Type B pancreatic cell (in vitro differentiated cells): Measurements from ENCODE around the gene FKBP5. TPM values are rescaled to one million over a fixed set of nuclear protein-coding genes. Genes with fewer than 3 reads are reported as not detected.

Source experiments
- DNase-seq: peaks from one replicate; pipeline ENCODE4 v3.0.0; 2021; ENCODE audit warnings: mixed read lengths; ENCODE audit not compliant: unreplicated experiment; ENCODE audit errors: extremely low spot score
- H3K27ac Mint-ChIP-seq: 2 replicates; pipeline ENCODE4 v1.8.0; 2021; ENCODE audit warnings: mild to moderate bottlenecking, mixed read lengths
- H3K27me3 Mint-ChIP-seq: 2 replicates; pipeline ENCODE4 v1.8.0; 2021; ENCODE audit warnings: mixed read lengths
- H3K36me3 Mint-ChIP-seq: 2 replicates; pipeline ENCODE4 v1.8.0; 2021; ENCODE audit warnings: mixed read lengths
- H3K4me1 Mint-ChIP-seq: one replicate; pipeline ENCODE4 v1.8.0; 2021; ENCODE audit warnings: mixed read lengths; ENCODE audit not compliant: unreplicated experiment
- H3K4me3 Mint-ChIP-seq: 2 replicates; pipeline ENCODE4 v1.8.0; 2021; ENCODE audit warnings: mild to moderate bottlenecking, mixed read lengths
- H3K9me3 Mint-ChIP-seq: 2 replicates; pipeline ENCODE4 v1.8.0; 2021; ENCODE audit warnings: mixed read lengths
- total RNA-seq: library from RNA; stranded (reverse); gene quantifications from 2 replicates; pipeline ENCODE4 v1.2.1, GENCODE V29; 2021; ENCODE audit warnings: low replicate concordance
- TF ChIP-seq, protein P1 (sequence below): fragments of 200-600 bp; sonication (generic); conservative IDR thresholded peaks from 2 replicates; pipeline ENCODE4 v1.5.0; 2021; ENCODE audit warnings: antibody characterized with exemption, mild to moderate bottlenecking

The FKBP5 gene
- total RNA-seq, 1 donor from 2014 or later, result 12.5 TPM

DNA sequence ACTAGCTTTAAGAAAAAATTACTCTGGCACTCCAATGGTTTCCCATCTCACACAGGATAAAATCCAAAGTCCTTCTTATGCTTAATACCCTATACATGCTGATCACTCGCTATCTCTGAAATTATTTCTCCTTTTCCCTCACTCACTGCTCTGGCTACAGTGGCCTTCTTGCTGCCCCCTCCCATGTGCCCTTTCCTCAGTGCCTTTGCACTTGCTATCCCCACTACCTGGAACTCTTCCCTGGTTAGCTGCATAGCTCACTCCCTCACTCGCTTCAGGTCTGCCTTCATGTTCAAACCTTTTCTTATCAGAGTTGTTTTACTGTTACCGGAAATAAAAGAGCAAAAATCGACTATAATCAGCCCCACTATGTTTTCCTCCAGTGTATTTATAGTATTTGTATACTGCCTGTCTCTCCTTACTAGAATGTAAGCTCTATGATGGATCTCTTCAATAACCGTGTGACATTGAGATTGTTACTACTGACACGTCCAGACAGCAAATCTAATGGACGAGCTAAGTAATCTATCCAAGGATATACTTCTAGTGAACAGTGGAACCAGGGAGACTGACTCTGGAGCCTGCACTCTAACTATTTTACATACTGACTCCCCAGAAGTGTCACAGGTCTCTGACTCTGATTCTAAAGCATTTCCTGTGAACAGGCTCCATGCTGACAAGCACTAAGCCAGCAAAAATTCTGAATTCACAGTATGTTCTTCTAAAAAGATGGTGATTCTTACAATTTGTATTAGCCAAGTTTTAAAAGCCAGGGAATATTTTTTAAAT lies 25.1 kb downstream of the FKBP5 start:
- H3K4me3 Mint-ChIP-seq, result no peak overlapping the region
- H3K27ac Mint-ChIP-seq, result no peak overlapping the region
- no peaks in the 10 kb centered on the region for H3K9me3 Mint-ChIP-seq
- H3K4me1 Mint-ChIP-seq, result no peaks in the 10 kb centered on the region
- no peaks in the 10 kb centered on the region for H3K27me3 Mint-ChIP-seq
- no peaks in the 10 kb centered on the region for H3K36me3 Mint-ChIP-seq
- TF ChIP-seq, protein P1, sequence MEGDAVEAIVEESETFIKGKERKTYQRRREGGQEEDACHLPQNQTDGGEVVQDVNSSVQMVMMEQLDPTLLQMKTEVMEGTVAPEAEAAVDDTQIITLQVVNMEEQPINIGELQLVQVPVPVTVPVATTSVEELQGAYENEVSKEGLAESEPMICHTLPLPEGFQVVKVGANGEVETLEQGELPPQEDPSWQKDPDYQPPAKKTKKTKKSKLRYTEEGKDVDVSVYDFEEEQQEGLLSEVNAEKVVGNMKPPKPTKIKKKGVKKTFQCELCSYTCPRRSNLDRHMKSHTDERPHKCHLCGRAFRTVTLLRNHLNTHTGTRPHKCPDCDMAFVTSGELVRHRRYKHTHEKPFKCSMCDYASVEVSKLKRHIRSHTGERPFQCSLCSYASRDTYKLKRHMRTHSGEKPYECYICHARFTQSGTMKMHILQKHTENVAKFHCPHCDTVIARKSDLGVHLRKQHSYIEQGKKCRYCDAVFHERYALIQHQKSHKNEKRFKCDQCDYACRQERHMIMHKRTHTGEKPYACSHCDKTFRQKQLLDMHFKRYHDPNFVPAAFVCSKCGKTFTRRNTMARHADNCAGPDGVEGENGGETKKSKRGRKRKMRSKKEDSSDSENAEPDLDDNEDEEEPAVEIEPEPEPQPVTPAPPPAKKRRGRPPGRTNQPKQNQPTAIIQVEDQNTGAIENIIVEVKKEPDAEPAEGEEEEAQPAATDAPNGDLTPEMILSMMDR, result no peak
- no peak for DNase-seq

DNA sequence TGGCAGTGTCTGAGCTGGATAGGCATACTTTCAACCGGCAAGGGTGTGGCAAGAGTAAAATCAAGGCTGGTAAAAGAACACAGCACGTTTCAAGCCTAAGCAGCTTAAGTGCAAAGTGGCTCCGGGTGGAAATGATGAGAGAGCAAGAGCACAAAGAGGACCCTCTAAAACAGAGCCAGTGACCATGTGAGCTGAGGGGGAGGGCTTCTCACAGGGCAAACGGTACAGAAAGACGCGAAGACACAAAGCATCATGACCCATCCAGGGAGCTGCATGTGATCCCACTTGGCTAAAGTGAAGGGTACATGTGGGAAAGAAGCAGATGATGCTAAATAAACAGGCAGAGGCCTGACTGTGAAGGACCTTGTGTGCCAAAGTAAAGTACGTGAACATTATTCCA lies 25.7 kb downstream of the FKBP5 start:
- Mint-ChIP-seq H3K4me3 (no peak overlapping the region), H3K9me3 (no peaks in the 10 kb centered on the region), H3K36me3 (no peaks in the 10 kb centered on the region), H3K27me3 (no peaks in the 10 kb centered on the region), H3K4me1 (no peaks in the 10 kb centered on the region), H3K27ac (no peak overlapping the region)
- no peak for DNase-seq
- TF ChIP-seq, protein P1, result no peak

DNA sequence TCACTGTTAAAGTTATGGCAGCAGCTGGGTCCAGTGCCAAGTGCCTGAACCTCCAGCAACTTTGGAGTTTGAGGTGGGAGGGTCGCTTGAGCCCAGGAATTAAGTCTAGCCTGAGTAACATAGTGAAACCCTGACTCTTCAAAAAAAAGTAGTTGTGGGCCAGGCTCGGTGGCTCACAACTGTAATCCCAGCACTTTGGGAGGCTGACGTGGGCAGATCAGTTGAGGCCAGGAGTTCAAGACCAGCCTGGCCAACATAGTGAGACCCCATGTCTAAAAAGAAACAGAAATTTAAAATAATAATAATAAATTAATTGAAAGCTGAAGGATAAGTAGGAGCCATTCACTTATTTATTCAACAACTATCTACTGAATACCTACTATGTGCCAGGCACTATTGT lies 33.8 kb downstream of the FKBP5 start:
- no peaks in the 10 kb centered on the region for H3K9me3 Mint-ChIP-seq
- H3K4me1 Mint-ChIP-seq, result no peaks in the 10 kb centered on the region
- no peaks in the 10 kb centered on the region for H3K27me3 Mint-ChIP-seq
- no peaks in the 10 kb centered on the region for H3K36me3 Mint-ChIP-seq
- TF ChIP-seq, protein P1, result no peak
- no peak for DNase-seq
- no peak overlapping the region for H3K27ac Mint-ChIP-seq
- H3K4me3 Mint-ChIP-seq, result no peak overlapping the region

DNA sequence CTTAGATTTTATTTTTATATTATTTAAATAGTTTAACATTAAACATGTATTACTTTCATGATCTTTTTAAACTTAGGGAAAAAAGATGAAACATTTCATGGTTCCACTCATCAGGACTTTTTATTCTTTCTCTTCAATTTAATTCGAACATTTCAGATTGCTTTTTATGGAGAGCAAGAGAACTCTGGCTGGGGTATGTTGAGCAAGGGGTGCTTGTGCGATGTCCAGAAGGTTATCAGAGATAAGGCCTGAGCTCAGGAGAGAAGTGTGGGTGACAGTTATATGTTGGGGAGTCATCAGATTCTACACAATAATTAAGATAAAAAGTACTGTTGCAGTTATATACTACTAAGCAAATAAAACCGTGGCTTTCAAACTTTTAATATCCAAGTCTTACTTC lies 37.5 kb downstream of the FKBP5 start:
- no peaks in the 10 kb centered on the region for H3K36me3 Mint-ChIP-seq
- no peak overlapping the region for H3K27ac Mint-ChIP-seq
- H3K27me3 Mint-ChIP-seq, result no peaks in the 10 kb centered on the region
- TF ChIP-seq, protein P1, result no peak
- no peaks in the 10 kb centered on the region for H3K4me1 Mint-ChIP-seq
- no peak for DNase-seq
- no peaks in the 10 kb centered on the region for H3K9me3 Mint-ChIP-seq
- H3K4me3 Mint-ChIP-seq, result no peak overlapping the region

DNA sequence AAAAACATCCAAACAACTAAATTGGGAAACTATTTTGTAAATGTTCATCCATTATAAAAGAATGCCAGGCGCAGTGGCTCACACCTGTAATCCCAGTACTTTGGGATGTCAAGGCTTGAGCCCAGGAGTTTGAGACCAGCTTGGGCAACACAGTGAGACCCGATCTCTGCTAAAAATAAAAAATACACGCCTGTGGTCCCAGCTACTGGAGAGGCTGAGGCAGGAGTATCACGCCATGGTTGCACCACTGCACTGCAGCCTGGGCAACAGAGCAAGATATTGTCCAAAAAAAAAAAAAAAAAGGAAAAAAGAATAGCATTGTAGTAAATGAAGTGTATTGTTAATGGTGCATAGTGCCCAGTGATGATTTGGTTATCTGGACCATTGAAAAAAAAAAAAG lies 38.7 kb downstream of the FKBP5 start:
- TF ChIP-seq, protein P1, result no peak
- Mint-ChIP-seq H3K36me3 (no peaks in the 10 kb centered on the region), H3K27me3 (no peaks in the 10 kb centered on the region), H3K4me1 (no peaks in the 10 kb centered on the region), H3K27ac (no peak overlapping the region), H3K9me3 (no peaks in the 10 kb centered on the region), H3K4me3 (no peak overlapping the region)
- no peak for DNase-seq
